HEK293T (cell line): ENCODE data around the gene CTDP1.

Experiments used
- CTCF ChIA-PET: fragments of 350-600 bp; formaldehyde crosslinking; extraction: SDS; loops from one replicate; lab custom pipeline; 2021; ENCODE audit warnings: antibody characterized with exemption, inconsistent platforms; lab: Yijun Ruan, JAX
- POLR2A ChIA-PET: fragments of 350-600 bp; formaldehyde crosslinking; extraction: SDS; loops from one replicate; lab custom pipeline; 2020; ENCODE audit warnings: antibody characterized with exemption, inconsistent platforms; lab: Yijun Ruan, JAX
- DNase-seq: peaks from one replicate; pipeline ENCODE4 v3.0.0; 2012; ENCODE audit warnings: mixed read lengths; ENCODE audit errors: extremely low spot score
- ARNT ChIP-seq: fragments of 450-650 bp; IDR thresholded peaks from 2 replicates; pipeline ENCODE4 v1.6.1; 2017; ENCODE audit warnings: mild to moderate bottlenecking
- BHLHE40 ChIP-seq: fragments of 450-650 bp; IDR thresholded peaks from 2 replicates; pipeline ENCODE4 v1.6.1; 2016; ENCODE audit warnings: mild to moderate bottlenecking, moderate library complexity, borderline replicate concordance
- CTBP1 ChIP-seq: fragments of 450-650 bp; IDR thresholded peaks from 2 replicates; pipeline ENCODE4 v1.6.1; 2016; ENCODE audit warnings: borderline replicate concordance
- ELF4 ChIP-seq: fragments of 450-650 bp; IDR thresholded peaks from 2 replicates; pipeline ENCODE4 v1.6.1; 2017; ENCODE audit warnings: antibody characterized with exemption
- FOXA1 ChIP-seq: fragments of 450-650 bp; IDR thresholded peaks from 2 replicates; pipeline ENCODE4 v1.6.1; 2016; ENCODE audit warnings: mild to moderate bottlenecking
- FOXK2 ChIP-seq: fragments of 450-650 bp; IDR thresholded peaks from 2 replicates; pipeline ENCODE4 v1.6.1; 2016; ENCODE audit warnings: mild to moderate bottlenecking
- FOXM1 ChIP-seq: fragments of 450-650 bp; IDR thresholded peaks from 2 replicates; pipeline ENCODE4 v1.6.1; 2017; ENCODE audit warnings: mild to moderate bottlenecking, borderline replicate concordance
- HDGF ChIP-seq: fragments of 450-650 bp; IDR thresholded peaks from 2 replicates; pipeline ENCODE4 v1.6.1; 2017; ENCODE audit warnings: antibody characterized with exemption, borderline replicate concordance
- L3MBTL2 ChIP-seq: fragments of 450-650 bp; conservative IDR thresholded peaks from 2 replicates; pipeline ENCODE4 v1.6.1; 2016; ENCODE audit warnings: mild to moderate bottlenecking
- LEF1 ChIP-seq: fragments of 450-650 bp; IDR thresholded peaks from 2 replicates; pipeline ENCODE4 v1.6.1; 2017; ENCODE audit warnings: mild to moderate bottlenecking, borderline replicate concordance
- NFRKB ChIP-seq: fragments of 450-650 bp; IDR thresholded peaks from 2 replicates; pipeline ENCODE4 v1.6.1; 2016; ENCODE audit warnings: mild to moderate bottlenecking, moderate library complexity
- SP1 ChIP-seq: fragments of 450-650 bp; IDR thresholded peaks from 2 replicates; pipeline ENCODE4 v1.6.1; 2017
- SUZ12 ChIP-seq: fragments of 450-650 bp; IDR thresholded peaks from 2 replicates; pipeline ENCODE4 v1.6.1; 2016; ENCODE audit warnings: mild to moderate bottlenecking
- TARDBP ChIP-seq: fragments of 450-650 bp; IDR thresholded peaks from 2 replicates; pipeline ENCODE4 v1.6.1; 2016
- ZNF384 ChIP-seq: fragments of 450-650 bp; IDR thresholded peaks from 2 replicates; pipeline ENCODE4 v1.6.1; 2016
- TF ChIP-seq, protein P1 (sequence below): fragments of 450-650 bp; IDR thresholded peaks from 2 replicates; pipeline ENCODE4 v1.6.1; 2016

The CTDP1 gene

DNA sequence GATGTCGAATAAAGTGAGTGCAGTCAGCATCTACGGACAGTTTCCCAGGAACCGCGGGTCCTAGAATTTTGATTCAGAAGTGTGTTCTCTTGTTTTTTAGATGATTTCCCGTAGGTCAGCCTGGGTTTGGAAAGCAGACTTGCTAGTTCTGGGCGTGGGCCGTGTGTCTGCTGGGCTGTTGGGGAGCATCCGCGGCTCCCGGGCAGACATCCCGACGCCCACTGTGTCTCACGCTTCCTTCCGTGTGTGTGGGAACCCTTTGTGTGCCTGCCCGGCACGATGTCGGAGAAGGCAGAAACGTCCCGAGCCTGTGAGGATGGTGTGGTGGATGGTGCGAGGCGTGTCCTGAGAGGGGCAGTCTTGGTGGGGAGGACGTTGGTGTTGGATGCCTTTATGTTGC lies 18.4 kb downstream of the CTDP1 start:
- CTCF ChIA-PET: no interaction called here
- POLR2A ChIA-PET: no interaction called here
- TF ChIP-seq ZNF384: no peak
- TF ChIP-seq ELF4: no peak
- no peak for TF ChIP-seq ARNT
- TF ChIP-seq L3MBTL2: no peak
- TF ChIP-seq BHLHE40: no peak
- TF ChIP-seq TARDBP: no peak
- no peak for TF ChIP-seq HDGF
- TF ChIP-seq CTBP1: no peak
- TF ChIP-seq FOXM1: no peak
- no peak for TF ChIP-seq SUZ12
- no peak for TF ChIP-seq FOXA1
- TF ChIP-seq, protein P1, sequence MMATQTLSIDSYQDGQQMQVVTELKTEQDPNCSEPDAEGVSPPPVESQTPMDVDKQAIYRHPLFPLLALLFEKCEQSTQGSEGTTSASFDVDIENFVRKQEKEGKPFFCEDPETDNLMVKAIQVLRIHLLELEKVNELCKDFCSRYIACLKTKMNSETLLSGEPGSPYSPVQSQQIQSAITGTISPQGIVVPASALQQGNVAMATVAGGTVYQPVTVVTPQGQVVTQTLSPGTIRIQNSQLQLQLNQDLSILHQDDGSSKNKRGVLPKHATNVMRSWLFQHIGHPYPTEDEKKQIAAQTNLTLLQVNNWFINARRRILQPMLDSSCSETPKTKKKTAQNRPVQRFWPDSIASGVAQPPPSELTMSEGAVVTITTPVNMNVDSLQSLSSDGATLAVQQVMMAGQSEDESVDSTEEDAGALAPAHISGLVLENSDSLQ: no peak
- TF ChIP-seq NFRKB: no peak
- TF ChIP-seq FOXK2: no peak
- no peak for TF ChIP-seq LEF1
- TF ChIP-seq SP1: no peak
- DNase-seq: no peak

DNA sequence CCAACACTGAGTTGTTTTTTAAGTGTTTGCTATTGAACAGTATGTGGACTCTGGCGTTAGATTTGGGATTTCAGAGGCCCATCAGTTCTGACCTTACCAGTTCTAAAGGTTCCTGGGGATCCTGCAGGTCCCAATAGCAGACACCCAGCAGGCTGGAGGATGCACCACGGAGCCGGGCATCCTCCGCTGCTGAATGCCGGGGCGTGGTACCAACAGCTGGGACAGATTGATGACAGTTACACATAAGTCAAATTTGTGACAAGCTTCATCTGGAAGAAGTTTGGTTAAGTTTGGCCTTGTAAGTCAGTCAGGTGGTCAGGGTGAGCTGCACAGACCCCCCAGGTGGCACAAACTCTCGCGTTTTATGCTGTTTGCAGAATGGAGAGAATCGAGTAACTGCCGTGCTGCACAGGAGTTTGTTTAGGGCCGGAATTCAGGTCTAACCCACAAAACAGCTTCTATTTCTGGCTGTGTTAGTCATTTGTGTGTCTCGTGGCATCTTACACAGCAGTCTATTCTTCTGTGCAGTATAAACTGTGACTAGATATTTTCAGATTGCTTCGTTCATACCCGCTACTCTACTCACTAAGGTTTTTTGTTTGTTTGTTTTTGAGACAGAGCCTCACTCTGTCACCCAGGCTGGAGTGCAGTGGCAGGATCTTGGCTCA lies 19.2 kb downstream of the CTDP1 start:
- DNase-seq: no peak
- TF ChIP-seq ELF4: no peak
- no peak for TF ChIP-seq NFRKB
- no peak for TF ChIP-seq FOXM1
- TF ChIP-seq CTBP1: no peak
- no peak for TF ChIP-seq FOXK2
- no peak for TF ChIP-seq FOXA1
- TF ChIP-seq BHLHE40: no peak
- no peak for TF ChIP-seq HDGF
- TF ChIP-seq LEF1: no peak
- TF ChIP-seq ARNT: no peak
- no peak for TF ChIP-seq SP1
- no peak for TF ChIP-seq L3MBTL2
- TF ChIP-seq TARDBP: no peak
- no peak for TF ChIP-seq ZNF384
- no peak for TF ChIP-seq SUZ12
- TF ChIP-seq, protein P1: no peak
- ChIA-PET CTCF (no interaction called here), POLR2A (no interaction called here)

DNA sequence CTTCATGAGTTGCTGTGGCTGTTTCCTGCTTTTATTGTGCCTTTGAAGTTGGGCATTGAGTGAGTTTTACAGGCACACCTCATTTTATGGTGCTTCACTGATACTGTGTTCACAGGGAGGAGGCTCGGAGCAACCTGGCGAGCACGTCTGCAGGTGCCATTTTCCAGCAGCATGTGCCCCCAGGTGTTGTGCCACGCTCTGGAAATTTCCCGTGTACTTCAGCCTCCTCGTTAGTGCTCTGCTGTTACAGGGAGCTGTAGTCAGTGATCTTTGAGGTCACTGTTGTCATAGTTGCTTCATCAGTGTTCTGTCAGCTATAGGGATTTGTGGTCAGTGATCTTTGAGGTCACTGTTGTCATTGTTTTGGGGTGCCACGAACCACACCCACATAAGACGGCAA lies 20.1 kb downstream of the CTDP1 start:
- TF ChIP-seq L3MBTL2 (no peak), SP1 (no peak)

DNA sequence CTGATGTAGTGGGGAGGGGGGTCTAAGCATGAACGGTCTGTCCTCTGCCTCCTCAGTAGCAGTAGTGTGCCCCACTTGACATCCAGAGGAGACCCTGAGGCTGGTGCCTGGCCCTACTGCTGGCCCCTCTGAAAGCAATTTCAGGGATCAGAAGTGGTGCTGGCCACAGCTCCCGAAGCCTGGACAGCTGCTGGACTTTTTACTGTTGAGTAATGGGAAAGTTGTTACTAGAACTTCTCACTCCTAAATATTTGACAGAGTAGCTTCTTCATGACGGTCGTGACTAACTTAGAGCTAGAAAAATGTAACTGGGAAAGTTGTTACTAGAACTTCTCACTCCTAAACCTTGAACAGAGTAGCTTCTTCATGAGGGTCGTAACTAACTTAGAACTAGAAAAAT lies 23.3 kb downstream of the CTDP1 start:
- no peak for DNase-seq
- ChIA-PET CTCF (no interaction called here), POLR2A (no interaction called here)
- TF ChIP-seq ELF4 (no peak), SUZ12 (no peak), FOXA1 (no peak), LEF1 (no peak), HDGF (no peak), BHLHE40 (no peak), FOXK2 (no peak), NFRKB (no peak), FOXM1 (no peak), CTBP1 (no peak), TARDBP (no peak), ZNF384 (no peak), SP1 (no peak)
- TF ChIP-seq, protein P1: no peak

More for the DNA sequence above, 20.1 kb downstream of the CTDP1 start:
- CTCF ChIA-PET: no interaction called here
- no peak for DNase-seq
- POLR2A ChIA-PET: no interaction called here

DNA sequence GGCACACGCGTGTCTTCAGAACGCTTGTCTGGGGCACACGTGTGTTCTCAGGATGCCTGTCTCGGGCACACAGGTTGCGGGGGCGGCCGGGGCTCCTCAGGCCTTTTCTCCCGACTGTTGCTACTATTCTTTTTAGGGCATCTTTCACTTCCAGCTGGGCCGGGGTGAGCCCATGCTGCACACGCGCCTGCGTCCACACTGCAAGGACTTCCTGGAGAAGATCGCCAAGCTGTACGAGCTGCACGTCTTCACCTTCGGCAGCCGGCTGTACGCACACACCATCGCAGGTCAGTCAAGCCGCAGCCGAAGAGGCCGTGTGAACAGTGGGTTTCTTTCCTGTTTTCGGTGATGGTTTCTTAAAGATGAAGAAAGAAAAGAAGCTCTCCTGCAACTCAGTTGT lies 25.0 kb downstream of the CTDP1 start:
- no peak for DNase-seq
- CTCF ChIA-PET: no interaction called here
- no peak for TF ChIP-seq FOXM1
- TF ChIP-seq NFRKB: no peak
- TF ChIP-seq ARNT: no peak
- TF ChIP-seq CTBP1: no peak
- TF ChIP-seq SP1: no peak
- no peak for TF ChIP-seq HDGF
- no peak for TF ChIP-seq TARDBP
- no peak for TF ChIP-seq FOXA1
- no peak for TF ChIP-seq BHLHE40
- TF ChIP-seq SUZ12: no peak
- POLR2A ChIA-PET: no interaction called here

DNA sequence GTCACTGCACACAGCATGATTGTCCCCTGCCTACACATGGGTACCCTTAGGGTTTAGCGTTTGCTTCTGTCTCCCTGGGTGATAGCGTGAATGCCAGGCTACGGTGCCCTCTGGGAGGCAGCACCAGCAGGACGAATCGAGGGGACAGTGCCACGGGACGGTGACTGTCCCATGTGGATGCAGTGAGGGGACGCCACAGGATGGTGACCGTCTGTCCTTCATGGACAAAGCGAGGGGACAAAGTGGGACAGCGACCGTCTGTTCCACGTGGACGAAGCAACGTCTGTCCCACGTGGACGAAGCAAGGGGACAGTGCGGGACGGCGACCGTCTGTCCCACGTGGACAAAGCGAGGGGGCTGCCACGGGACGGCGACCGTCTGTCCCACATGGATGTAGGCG lies 25.7 kb downstream of the CTDP1 start:
- ChIA-PET POLR2A (no interaction called here), CTCF (no interaction called here)

More for the DNA sequence above, 25.7 kb downstream of the CTDP1 start:
- TF ChIP-seq SP1 (no peak), ZNF384 (no peak), BHLHE40 (no peak), HDGF (no peak), FOXA1 (no peak), FOXM1 (no peak), TARDBP (no peak), CTBP1 (no peak), SUZ12 (no peak), L3MBTL2 (no peak), NFRKB (no peak), FOXK2 (no peak), LEF1 (no peak), ARNT (no peak)
- TF ChIP-seq, protein P1: no peak
- DNase-seq: no peak
